H1 (cell line): ENCODE measurements around the gene MAPK8.

Experiments
- BCL11A ChIP-seq, 2 experiments: IDR thresholded peaks; one replicate each; pipeline ENCODE4 v1.6.1; 2011; ENCODE audit warnings: low read depth in 2 of 2, low read length in 2 of 2, mild to moderate bottlenecking in 2 of 2
- EGR1 ChIP-seq: IDR thresholded peaks from 2 replicates; pipeline ENCODE4 v1.6.1; 2011; ENCODE audit warnings: low read depth, low read length, borderline replicate concordance
- GABPA ChIP-seq: IDR thresholded peaks from 2 replicates; pipeline ENCODE4 v1.6.1; 2011; ENCODE audit warnings: mild to moderate bottlenecking, low read length, moderate library complexity, borderline replicate concordance; ENCODE audit not compliant: insufficient read depth
- JUND ChIP-seq: IDR thresholded peaks from 2 replicates; pipeline ENCODE4 v1.6.1; 2011; ENCODE audit warnings: mild to moderate bottlenecking, improper control_type of control experiment, low read length
- KDM1A ChIP-seq: fragments of 200-600, 300-600 bp; sonication (generic); IDR thresholded peaks from 2 replicates; pipeline ENCODE4 v1.7.1; 2016; ENCODE audit warnings: mild to moderate bottlenecking, low read length, borderline replicate concordance
- NRF1 ChIP-seq: IDR thresholded peaks from 2 replicates; pipeline ENCODE4 v1.6.1; 2011; ENCODE audit warnings: mild to moderate bottlenecking, low read depth, low read length, improper control_type of control experiment
- POLR2A ChIP-seq, 2 experiments: IDR thresholded peaks; 1 replicate in 1 of 2; 2 replicates in 1 of 2; pipeline ENCODE4 v1.6.1; 2011; ENCODE audit warnings: low read depth in 2 of 2, low read length in 2 of 2, mild to moderate bottlenecking in 2 of 2; ENCODE audit errors: control extremely low read depth in 1 of 2
- RFX5 ChIP-seq: IDR thresholded peaks from 2 replicates; pipeline ENCODE4 v1.6.1; 2011; ENCODE audit warnings: low read depth, low read length, improper control_type of control experiment, borderline replicate concordance
- SAP30 ChIP-seq: fragments of 300-600 bp; sonication (generic); IDR thresholded peaks from 2 replicates; pipeline ENCODE4 v1.7.1; 2012; ENCODE audit warnings: low read length, moderate library complexity, mild to moderate bottlenecking, inconsistent platforms; ENCODE audit not compliant: insufficient read depth, insufficient replicate concordance
- SIX5 ChIP-seq: IDR thresholded peaks from 2 replicates; pipeline ENCODE4 v1.6.1; 2011; ENCODE audit warnings: mild to moderate bottlenecking, low read depth, low read length
- SP2 ChIP-seq: IDR thresholded peaks from 2 replicates; pipeline ENCODE4 v1.6.1; 2012; ENCODE audit warnings: mild to moderate bottlenecking, low read length, inconsistent platforms
- TF ChIP-seq, protein P1 (sequence below), 3 experiments: IDR thresholded peaks; 1 replicate in 2 of 3; 2 replicates in 1 of 3; pipeline versions ENCODE4 v1.5.1 to v1.6.1; 2011; ENCODE audit warnings: low read length in 3 of 3, mild to moderate bottlenecking in 3 of 3, inconsistent platforms in 2 of 3, low read depth in 1 of 3, moderate library complexity in 1 of 3; ENCODE audit not compliant: insufficient read depth in 1 of 3; ENCODE audit errors: control extremely low read depth in 1 of 3

GRCh38 chr10:48444266-48444665 lies 137.8 kb downstream of the MAPK8 start:
- TF ChIP-seq NRF1, result no peak
- TF ChIP-seq, protein P1, sequence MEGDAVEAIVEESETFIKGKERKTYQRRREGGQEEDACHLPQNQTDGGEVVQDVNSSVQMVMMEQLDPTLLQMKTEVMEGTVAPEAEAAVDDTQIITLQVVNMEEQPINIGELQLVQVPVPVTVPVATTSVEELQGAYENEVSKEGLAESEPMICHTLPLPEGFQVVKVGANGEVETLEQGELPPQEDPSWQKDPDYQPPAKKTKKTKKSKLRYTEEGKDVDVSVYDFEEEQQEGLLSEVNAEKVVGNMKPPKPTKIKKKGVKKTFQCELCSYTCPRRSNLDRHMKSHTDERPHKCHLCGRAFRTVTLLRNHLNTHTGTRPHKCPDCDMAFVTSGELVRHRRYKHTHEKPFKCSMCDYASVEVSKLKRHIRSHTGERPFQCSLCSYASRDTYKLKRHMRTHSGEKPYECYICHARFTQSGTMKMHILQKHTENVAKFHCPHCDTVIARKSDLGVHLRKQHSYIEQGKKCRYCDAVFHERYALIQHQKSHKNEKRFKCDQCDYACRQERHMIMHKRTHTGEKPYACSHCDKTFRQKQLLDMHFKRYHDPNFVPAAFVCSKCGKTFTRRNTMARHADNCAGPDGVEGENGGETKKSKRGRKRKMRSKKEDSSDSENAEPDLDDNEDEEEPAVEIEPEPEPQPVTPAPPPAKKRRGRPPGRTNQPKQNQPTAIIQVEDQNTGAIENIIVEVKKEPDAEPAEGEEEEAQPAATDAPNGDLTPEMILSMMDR (IDR thresholded peaks at IDR 0.05; ENCODE audit: control extremely low read depth in 1 of 3, insufficient read depth in 1 of 3, low read depth in 1 of 3, low read length in 3 of 3), result peak in 2 of 3 experiments; percentile 64 to 71; a peak in 3 of 4 replicates
- TF ChIP-seq SP2, result no peak
- TF ChIP-seq POLR2A (IDR thresholded peaks at IDR 0.05; ENCODE audit: control extremely low read depth in 1 of 2, low read depth in 2 of 2, low read length in 2 of 2), result no peak
- no peak for TF ChIP-seq SIX5
- TF ChIP-seq JUND, result no peak
- TF ChIP-seq GABPA, result no peak
- TF ChIP-seq EGR1, result no peak
- TF ChIP-seq BCL11A (IDR thresholded peaks at IDR 0.05; ENCODE audit: low read depth in 2 of 2, low read length in 2 of 2), result no peak
- TF ChIP-seq KDM1A, result no peak
- TF ChIP-seq RFX5, result no peak
- TF ChIP-seq SAP30, result no peak
